HG03520 (cell line): ENCODE results near the gene SMIM15.
"Not testable (repeated sequence)": the region's sequence is repeated elsewhere in the genome, so short reads cannot be mapped to it uniquely, and the experiment has no call there.

Experiments used
- ATAC-seq: cut with Tn5 transposase; IDR thresholded peaks from one replicate; pipeline ENCODE4 v1.9.1; 2021; ENCODE audit warnings: mild to moderate bottlenecking, moderate library complexity; ENCODE audit not compliant: unreplicated experiment

The SMIM15 gene, protein sequence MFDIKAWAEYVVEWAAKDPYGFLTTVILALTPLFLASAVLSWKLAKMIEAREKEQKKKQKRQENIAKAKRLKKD

GRCh38 chr5:61162010-61162831 lies at the start of gene SMIM15:
TSS of gene SMIM15 (minus strand) at chr5:61162468. CDS start at chr5:61160171, 2,297 bp downstream.
- ATAC-seq = peak; percentile 92

DNA sequence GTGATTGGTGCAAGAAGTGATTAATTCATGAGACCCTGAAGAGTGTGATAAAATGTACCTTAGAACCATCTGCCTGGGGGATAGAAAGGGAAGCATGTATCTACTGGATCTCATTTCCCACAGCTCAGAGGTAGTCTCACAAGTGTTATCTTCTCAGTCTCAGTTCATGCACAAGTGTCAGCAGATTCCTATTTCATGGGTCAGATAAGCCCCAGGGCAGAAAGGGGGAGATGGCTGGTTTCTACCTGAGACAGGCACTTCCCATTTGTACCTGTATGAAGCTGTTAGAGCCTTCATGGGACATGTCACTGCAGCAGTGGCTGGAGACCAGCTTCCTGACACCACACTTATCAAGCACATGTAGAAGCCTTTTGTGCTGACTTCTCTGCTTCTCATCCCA lies 45.6 kb upstream of the SMIM15 start:
- ATAC-seq = no peak

GRCh38 chr5:61205013-61205412 lies 42.7 kb upstream of the SMIM15 start:
- ATAC-seq = no peak

DNA sequence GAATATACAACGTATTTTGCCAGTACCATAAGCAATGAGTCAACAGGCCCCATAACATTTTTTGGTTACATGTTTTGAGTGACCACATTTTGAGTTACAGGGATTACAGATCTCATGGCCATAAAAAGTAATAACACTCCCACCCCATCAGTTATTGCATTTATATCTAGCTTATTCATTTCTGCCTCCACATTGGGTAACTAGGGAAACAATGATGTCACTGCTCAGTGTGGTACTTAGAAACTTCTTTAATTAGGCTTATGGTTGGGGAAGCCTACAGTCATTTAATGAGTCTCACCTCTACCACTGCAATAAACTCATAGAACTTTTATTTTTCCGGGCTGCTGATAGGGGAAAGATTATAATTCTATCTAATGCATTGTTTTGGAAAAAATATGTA lies 39.9 kb upstream of the SMIM15 start:
- no peak for ATAC-seq

DNA sequence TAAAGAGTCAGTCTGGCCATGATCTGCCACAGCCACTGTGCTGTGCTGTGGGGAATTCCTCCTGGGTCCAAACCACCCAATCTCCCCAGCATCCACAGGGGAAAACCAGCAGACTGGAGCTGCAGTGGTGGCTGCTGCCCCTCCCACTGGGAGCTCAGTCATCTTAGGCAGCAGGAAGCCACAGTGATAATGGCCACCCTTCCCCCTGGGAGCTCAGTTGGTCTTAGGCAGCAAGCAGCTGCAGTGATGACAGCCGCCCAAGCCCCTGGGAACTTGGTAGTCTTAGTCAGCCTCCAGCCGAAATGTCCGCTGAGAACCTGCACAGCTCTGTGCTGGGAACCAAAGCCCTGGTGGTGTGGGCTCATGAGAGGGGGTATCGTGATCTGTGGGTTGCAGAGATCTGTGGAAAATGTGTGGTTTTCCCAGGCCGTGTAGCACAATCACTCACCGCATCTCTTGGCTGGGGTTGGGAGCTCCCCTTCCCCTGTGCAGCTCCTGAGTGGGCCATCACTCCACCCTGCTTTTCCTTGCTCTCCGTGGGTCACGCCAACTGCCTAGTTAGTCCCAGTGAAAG lies 38.4 kb upstream of the SMIM15 start:
- peak; percentile 43 for ATAC-seq

DNA sequence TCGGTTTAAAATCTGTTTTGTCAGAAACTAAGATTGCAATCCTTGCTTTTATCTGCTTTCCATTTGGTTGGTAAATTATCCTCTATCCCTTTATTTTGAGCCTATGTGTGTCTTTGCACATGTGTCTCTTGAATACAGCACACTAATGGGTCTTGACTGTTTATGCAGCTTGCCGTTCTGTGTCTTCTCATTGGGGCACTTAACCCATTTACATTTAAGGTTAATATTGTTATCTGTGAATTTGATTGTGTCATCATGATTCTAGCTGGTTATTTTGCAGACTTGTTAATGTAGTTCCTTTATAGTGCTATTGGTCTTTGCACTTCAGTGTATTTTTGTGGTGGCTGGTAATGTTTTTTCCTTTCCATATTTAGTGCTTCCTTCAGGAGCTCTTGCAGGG lies 36.3 kb upstream of the SMIM15 start:
- ATAC-seq = no peak

DNA sequence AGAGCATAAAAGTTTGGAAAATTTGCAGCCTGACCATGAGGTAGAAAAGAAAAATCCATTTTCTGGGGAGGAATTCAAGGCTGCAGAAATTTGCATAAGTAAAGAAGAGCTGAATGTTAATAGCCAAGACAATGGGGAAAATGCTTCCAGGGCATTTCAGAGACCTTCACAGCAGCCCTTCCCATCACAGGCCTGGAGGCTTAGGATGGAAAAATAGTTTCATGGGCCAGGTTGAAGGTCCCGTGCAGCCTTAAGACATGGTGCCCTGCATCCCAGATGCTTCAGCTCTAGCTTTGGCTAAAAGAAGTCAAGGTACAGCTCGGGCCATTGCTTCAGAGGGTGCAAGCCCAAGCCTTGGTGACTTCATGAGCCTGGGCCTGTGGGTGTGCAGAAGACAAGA lies 25.6 kb upstream of the SMIM15 start:
- not testable (repeated sequence) for ATAC-seq

DNA sequence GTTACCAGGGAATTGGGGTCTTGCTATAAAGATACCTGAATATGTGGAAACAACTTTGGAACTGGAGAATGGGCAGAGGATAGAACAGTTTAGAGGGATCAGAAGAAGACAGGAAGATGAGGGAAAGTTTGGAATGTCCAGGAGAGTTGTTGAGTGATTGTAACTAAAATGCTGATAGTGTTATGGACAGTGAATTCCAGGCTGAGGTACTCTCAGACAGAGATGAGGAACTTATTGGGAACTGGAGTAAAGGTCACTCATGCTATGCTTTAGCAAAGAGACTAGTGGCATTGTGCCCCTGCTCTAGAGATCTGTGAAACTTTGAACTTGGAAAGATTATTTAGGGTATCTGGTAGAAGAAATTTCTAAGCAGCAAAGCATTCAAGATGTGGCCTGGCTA lies 25.1 kb upstream of the SMIM15 start:
- not testable (repeated sequence) for ATAC-seq

- no peak for ATAC-seq
Observed at GRCh38 chr5:61186634-61187033, 24.4 kb upstream of the SMIM15 start.

DNA sequence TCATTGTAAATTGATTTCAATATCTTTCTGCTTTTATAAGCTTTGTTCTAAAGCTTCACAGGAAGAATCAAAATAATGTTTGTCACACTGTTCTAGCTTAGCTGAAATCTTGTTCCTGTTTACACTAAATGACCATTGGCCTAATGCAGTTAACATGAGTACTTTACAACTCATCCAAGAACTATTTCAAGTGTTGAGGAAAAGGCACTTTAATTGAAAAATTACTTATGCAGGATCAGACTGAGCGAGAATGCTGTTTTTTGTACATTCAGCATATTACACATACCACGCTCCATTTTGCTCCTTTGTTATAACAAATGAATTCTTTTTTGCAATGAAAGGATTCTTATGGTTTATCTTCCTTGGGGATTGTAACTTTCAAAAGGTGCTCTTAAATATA lies 22.4 kb upstream of the SMIM15 start:
- ATAC-seq = no peak

DNA sequence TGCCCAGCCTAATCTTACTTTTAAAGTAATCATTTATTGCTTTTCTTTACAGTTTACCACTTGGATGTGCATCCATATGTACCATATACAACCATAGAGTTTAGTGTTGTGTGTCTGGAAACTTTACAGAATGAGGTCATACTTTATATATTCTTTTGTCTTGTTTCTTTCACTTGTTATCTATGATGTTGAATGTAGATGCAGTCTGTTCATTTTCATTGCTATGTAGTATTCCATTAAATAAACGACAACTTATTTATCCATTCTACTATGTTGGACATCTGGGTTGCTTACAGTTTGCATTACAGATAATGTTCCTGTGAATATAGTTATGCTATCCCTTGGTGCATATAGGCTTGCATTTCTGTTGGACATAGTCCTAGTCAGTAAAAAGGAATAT lies 21.3 kb upstream of the SMIM15 start:
- no peak for ATAC-seq

DNA sequence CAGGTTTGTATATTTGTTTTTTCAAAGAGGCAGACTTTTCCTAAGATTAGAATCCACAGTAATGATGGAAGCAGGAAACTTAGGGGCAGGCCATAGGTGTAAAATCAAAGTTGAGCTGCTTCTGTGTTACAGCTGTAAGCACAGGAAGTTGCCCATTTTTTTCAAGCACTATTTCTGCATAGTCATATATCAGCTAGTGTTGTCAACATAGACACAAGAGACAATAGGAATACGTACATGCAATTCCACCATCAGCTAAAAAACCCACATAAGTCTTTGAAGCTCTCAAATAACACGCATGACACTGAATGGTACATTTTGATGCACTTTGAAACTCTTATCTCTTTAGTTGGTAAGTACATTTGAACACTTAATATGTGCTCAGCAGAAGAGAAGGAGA lies 20.2 kb upstream of the SMIM15 start:
- no peak for ATAC-seq

DNA sequence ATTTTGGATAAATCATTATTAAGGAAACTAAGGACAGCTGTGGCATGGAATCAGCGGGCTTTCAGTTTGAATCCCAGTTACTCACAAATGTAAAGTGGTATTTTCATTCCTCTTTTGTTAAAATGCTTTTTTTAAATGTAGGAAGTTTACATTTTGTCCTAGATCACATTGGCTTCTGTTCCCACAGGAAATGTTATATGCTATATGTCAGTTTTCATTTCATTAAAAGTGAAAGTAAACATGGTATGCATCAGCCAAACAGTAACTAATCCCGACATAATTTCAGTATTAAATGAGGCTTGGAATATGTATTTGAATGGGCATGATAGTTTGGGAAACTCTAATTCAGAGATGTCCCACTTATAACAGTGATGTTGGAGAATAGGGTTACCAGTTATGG lies 18.6 kb upstream of the SMIM15 start:
- ATAC-seq = no peak

- no peak for ATAC-seq
Observed at GRCh38 chr5:61178702-61179101, 16.4 kb upstream of the SMIM15 start.

DNA sequence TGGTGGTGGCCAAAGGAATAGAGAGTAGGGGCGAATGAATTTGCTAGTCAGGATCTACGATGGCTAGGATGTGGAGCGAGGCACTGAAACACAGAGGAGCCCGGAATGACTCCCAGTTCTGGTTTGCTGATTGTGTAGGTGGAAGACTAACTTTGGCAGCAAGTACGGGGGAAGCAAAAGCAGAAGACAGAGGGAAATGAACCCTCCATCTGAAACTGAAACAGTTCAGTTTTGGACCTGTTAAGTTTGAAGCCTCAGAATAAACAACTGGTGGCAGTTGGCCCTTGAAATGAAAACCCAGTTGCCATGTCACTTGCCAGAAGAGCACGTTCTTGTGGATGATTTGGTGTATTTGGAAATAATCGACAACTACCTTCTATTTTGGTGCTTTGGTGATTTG lies 15.4 kb upstream of the SMIM15 start:
- ATAC-seq = peak; percentile 86

DNA sequence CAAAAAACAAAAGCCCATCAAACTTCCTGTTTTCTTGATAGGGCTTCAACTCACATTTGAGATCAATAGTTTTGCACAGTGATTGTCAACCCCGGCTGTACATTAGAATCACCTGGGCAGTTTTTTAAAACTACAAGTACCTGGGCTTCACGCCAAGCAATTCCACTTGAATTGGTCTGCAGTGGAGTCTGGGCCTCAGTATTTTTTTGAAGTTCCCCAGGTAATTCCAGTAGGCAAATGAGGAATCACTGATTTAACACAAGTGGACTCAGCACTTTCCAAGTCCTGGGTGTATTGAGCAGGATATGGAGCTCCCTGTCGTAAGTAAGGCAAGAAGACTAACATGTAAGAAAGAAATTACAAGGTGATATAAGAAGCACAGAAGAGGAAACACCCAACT lies 14.8 kb upstream of the SMIM15 start:
- ATAC-seq = no peak

GRCh38 chr5:61176631-61177030 lies 14.4 kb upstream of the SMIM15 start:
- ATAC-seq = no peak

DNA sequence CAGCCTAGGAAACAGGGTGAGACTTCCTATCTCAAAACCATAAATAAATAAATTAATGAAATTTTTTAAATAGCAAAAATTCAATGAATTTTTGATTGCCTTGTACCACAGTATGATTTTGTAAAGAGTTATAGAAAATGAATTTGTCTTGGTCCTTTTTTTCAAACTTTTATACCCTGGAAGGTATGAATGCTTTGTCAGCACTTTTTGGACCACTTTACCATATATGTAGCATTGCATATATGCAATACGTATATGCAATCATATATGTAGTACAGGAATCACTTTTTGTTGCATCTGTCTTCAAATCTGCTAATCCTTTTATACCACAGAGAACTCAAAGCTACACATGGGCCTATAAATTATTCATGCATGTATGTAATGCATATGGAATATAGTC lies 9.2 kb upstream of the SMIM15 start:
- ATAC-seq = no peak

- no peak for ATAC-seq
Observed at GRCh38 chr5:61168951-61169350, 6.7 kb upstream of the SMIM15 start.

- ATAC-seq = no peak
Observed at GRCh38 chr5:61167382-61167781, 5.1 kb upstream of the SMIM15 start.

- no peak for ATAC-seq
Observed at GRCh38 chr5:61163905-61164304, 1.6 kb upstream of the SMIM15 start.

- ATAC-seq = no peak
Observed at GRCh38 chr5:61162832-61163567, 732 bp upstream of the SMIM15 start.
